GM19328 (cell line): Measurements from ENCODE around the gene SLC7A14.

ENCODE experiments used
- ATAC-seq: cut with Tn5 transposase; IDR thresholded peaks from one replicate; pipeline ENCODE4 v1.9.1; 2021; ENCODE audit warnings: mild to moderate bottlenecking, moderate library complexity; ENCODE audit not compliant: unreplicated experiment

SLC7A14 gene

GRCh38 chr3:170539897-170540296 is 46.0 kb downstream of the SLC7A14 start:
- no peak for ATAC-seq

GRCh38 chr3:170536712-170537111 is 49.2 kb downstream of the SLC7A14 start:
- ATAC-seq, result no peak

- no peak for ATAC-seq
These were observed 51.6 kb downstream of the SLC7A14 start for GRCh38 chr3:170534227-170534626.

GRCh38 chr3:170532573-170532972 is 53.3 kb downstream of the SLC7A14 start:
- no peak for ATAC-seq

- no peak for ATAC-seq
These were observed 54.1 kb downstream of the SLC7A14 start for GRCh38 chr3:170531657-170532335.

GRCh38 chr3:170531054-170531453 is 54.8 kb downstream of the SLC7A14 start:
- ATAC-seq, result no peak

- no peak for ATAC-seq
These were observed 56.0 kb downstream of the SLC7A14 start for GRCh38 chr3:170529912-170530311.

GRCh38 chr3:170529346-170529745 is 56.5 kb downstream of the SLC7A14 start:
- ATAC-seq, result no peak

- ATAC-seq, result no peak
These were observed 57.1 kb downstream of the SLC7A14 start for GRCh38 chr3:170528726-170529125.

- ATAC-seq, result no peak
These were observed 61.8 kb downstream of the SLC7A14 start for GRCh38 chr3:170524073-170524472.

GRCh38 chr3:170523248-170523647 is 62.6 kb downstream of the SLC7A14 start:
- ATAC-seq, result no peak

GRCh38 chr3:170522201-170522600 is 63.7 kb downstream of the SLC7A14 start:
- ATAC-seq, result no peak

- ATAC-seq, result no peak
These were observed 64.9 kb downstream of the SLC7A14 start for GRCh38 chr3:170520996-170521395.

GRCh38 chr3:170517242-170517945 is 68.5 kb downstream of the SLC7A14 start:
- ATAC-seq, result no peak

- no peak for ATAC-seq
These were observed 72.2 kb downstream of the SLC7A14 start for GRCh38 chr3:170513642-170514041.

GRCh38 chr3:170511371-170511770 is 74.5 kb downstream of the SLC7A14 start:
- no peak for ATAC-seq

GRCh38 chr3:170508839-170509238 is 77.0 kb downstream of the SLC7A14 start:
- no peak for ATAC-seq

- ATAC-seq, result no peak
These were observed 77.6 kb downstream of the SLC7A14 start for GRCh38 chr3:170508291-170508690.

- ATAC-seq, result no peak
These were observed 78.8 kb downstream of the SLC7A14 start for GRCh38 chr3:170507063-170507462.

- no peak for ATAC-seq
These were observed 79.3 kb downstream of the SLC7A14 start for GRCh38 chr3:170506556-170506955.

- ATAC-seq, result no peak
These were observed 83.6 kb downstream of the SLC7A14 start for GRCh38 chr3:170502297-170502696.

- no peak for ATAC-seq
These were observed 84.9 kb downstream of the SLC7A14 start for GRCh38 chr3:170500995-170501394.

- ATAC-seq, result no peak
These were observed 85.4 kb downstream of the SLC7A14 start for GRCh38 chr3:170500462-170500861.
